Pulmonary artery endothelial cell (primary cell): ENCODE results near the gene CHST14. TPM values are rescaled to one million over a fixed set of nuclear protein-coding genes. Genes with fewer than 3 reads are reported as not detected.

ENCODE experiments used
- DNase-seq: peaks from one replicate; pipeline ENCODE4 v3.0.0-alpha.2; 2011; ENCODE audit warnings: low read depth, low spot score
- total RNA-seq: library from RNA; depleted of rRNA; stranded (reverse); fragments of >200 nt; gene quantifications from 2 replicates; pipeline ENCODE4 v1.2.3, GENCODE V29; 2014

Gene CHST14
- total RNA-seq, 1 donor from 2014 or later: 11.1 TPM

GRCh38 chr15:40461958-40462357, 8.8 kb upstream of the CHST14 start:
- no peak for DNase-seq

- no peak for DNase-seq
Observed at GRCh38 chr15:40463279-40463678, 7.5 kb upstream of the CHST14 start.

GRCh38 chr15:40463886-40464545, 6.8 kb upstream of the CHST14 start:
- DNase-seq: no peak

GRCh38 chr15:40464595-40465185, 6.1 kb upstream of the CHST14 start:
- DNase-seq: no peak

- DNase-seq: no peak
Observed at GRCh38 chr15:40465939-40466338, 4.8 kb upstream of the CHST14 start.

- DNase-seq: no peak
Observed at GRCh38 chr15:40466426-40467260, 4.1 kb upstream of the CHST14 start.

GRCh38 chr15:40467261-40467615, 3.5 kb upstream of the CHST14 start:
- DNase-seq: no peak

- DNase-seq: no peak
Observed at GRCh38 chr15:40468898-40469331, 1.9 kb upstream of the CHST14 start.

- no peak for DNase-seq
Observed at GRCh38 chr15:40469776-40470390, 901 bp upstream of the CHST14 start.

- DNase-seq: no peak
Observed at GRCh38 chr15:40471105-40471807, 472 bp downstream of the CHST14 start.

GRCh38 chr15:40471808-40472150, 995 bp downstream of the CHST14 start:
- no peak for DNase-seq

GRCh38 chr15:40472171-40472727, 1.5 kb downstream of the CHST14 start:
- no peak for DNase-seq

- no peak for DNase-seq
Observed at GRCh38 chr15:40474581-40474980, 3.8 kb downstream of the CHST14 start.

GRCh38 chr15:40477642-40478327, 7.0 kb downstream of the CHST14 start:
- no peak for DNase-seq

GRCh38 chr15:40479024-40479423, 8.2 kb downstream of the CHST14 start:
- DNase-seq: no peak

- no peak for DNase-seq
Observed at GRCh38 chr15:40481341-40482074, 10.7 kb downstream of the CHST14 start.

- DNase-seq: no peak
Observed at GRCh38 chr15:40483919-40484318, 13.1 kb downstream of the CHST14 start.

- DNase-seq: no peak
Observed at GRCh38 chr15:40486066-40486770, 15.4 kb downstream of the CHST14 start.
